Gastroesophageal sphincter (tissue), 4 donors: ENCODE measurements around the gene TNFAIP8. TPM values are rescaled to one million over a fixed set of nuclear protein-coding genes. Genes with fewer than 3 reads are reported as not detected.

Source experiments
- ATAC-seq: fragments of 150-250 bp; one replicate; pipeline ENCODE4 v1.9.1; 2016; ENCODE audit warnings: mild to moderate bottlenecking, moderate library complexity
- H3K27ac ChIP-seq, 4 donors: fragments of 200-600 bp; sonication (generic) in 3 of 4; 1 replicate in 3 of 4; 2 replicates in 1 of 4; pipeline ENCODE4 v1.5.1; 2016 to 2019
- H3K27me3 ChIP-seq: fragments of 200-600 bp; sonication (generic); one replicate; pipeline ENCODE4 v1.5.1; 2019
- H3K36me3 ChIP-seq, 2 donors: fragments of 200-600 bp; sonication (generic); one replicate each; pipeline ENCODE4 v1.5.1; 2019; ENCODE audit warnings: control low read depth in 1 of 2
- H3K4me1 ChIP-seq, 3 donors: fragments of 200-600 bp; sonication (generic); 1 replicate in 2 of 3; 2 replicates in 1 of 3; pipeline ENCODE4 v1.5.1; 2016 to 2019; ENCODE audit warnings: control low read depth in 2 of 3
- H3K4me3 ChIP-seq, 2 donors: fragments of 200-600 bp; sonication (generic); one replicate each; pipeline ENCODE4 v1.5.1; 2019; ENCODE audit warnings: mild to moderate bottlenecking in 1 of 2, moderate library complexity in 1 of 2
- H3K9me3 ChIP-seq, 3 donors: fragments of 200-600 bp; sonication (generic); one replicate each; pipeline ENCODE4 v1.5.1; 2017 to 2019; ENCODE audit warnings: control low read depth in 2 of 3
- EP300 ChIP-seq: sonication (generic); formaldehyde crosslinking; IDR thresholded peaks from one replicate; pipeline ENCODE4 v1.6.1; 2017; ENCODE audit warnings: antibody characterized with exemption, mild to moderate bottlenecking
- POLR2A ChIP-seq, 2 donors: fragments of 450-650 bp; IDR thresholded peaks; one replicate each; pipeline ENCODE4 v1.6.1; 2017; ENCODE audit warnings: antibody characterized with exemption in 2 of 2, mild to moderate bottlenecking in 2 of 2, moderate library complexity in 1 of 2
- POLR2AphosphoS5 ChIP-seq: sonication (generic); formaldehyde crosslinking; IDR thresholded peaks from one replicate; pipeline ENCODE4 v1.6.1; 2017; ENCODE audit warnings: antibody characterized with exemption
- WGBS, 2 donors: methylation state at CpG; one replicate each; pipeline ENCODE4 v1.1.5; 2018; ENCODE audit warnings: low coverage in 1 of 2; 5-methylcytosine and 5-hydroxymethylcytosine counted together
- total RNA-seq, 4 donors: library from RNA; depleted of rRNA; stranded (reverse); fragments of >200 nt; gene quantifications; one replicate each; pipeline ENCODE4 v1.1.0, GENCODE V29; 2016
- TF ChIP-seq, protein P1 (sequence below), 4 experiments: fragments of 200-600 bp in 2 of 4; fragments of 450-650 bp in 2 of 4; sonication (generic) in 1 of 4; IDR thresholded peaks; one replicate each; pipeline ENCODE4 v1.5.1; 2017 to 2019; ENCODE audit warnings: antibody characterized with exemption in 4 of 4, mild to moderate bottlenecking in 2 of 4, moderate library complexity in 2 of 4

The TNFAIP8 gene
- total RNA-seq, 4 donors from 2014 or later: 25.4 to 76.7 (median 31.6) TPM

GRCh38 chr5:119341452-119342349 is 14.1 kb upstream of the TNFAIP8 start:
- ATAC-seq: no peak

GRCh38 chr5:119342406-119342805 is 13.4 kb upstream of the TNFAIP8 start:
- WGBS, 2 donors: 75 to 88% methylated on average over 1 of the region's 1 CpG
- H3K27me3 ChIP-seq: no peaks in the 10 kb centered on the region
- no peaks in the 10 kb centered on the region for H3K36me3 ChIP-seq
- no peak overlapping the region for H3K27ac ChIP-seq
- H3K9me3 ChIP-seq: no peaks in the 10 kb centered on the region
- H3K4me3 ChIP-seq: no peak overlapping the region
- H3K4me1 ChIP-seq: peaks cover 0 to 28% (median 0%) of the 10 kb centered on the region in 3 donors
- TF ChIP-seq POLR2AphosphoS5: no peak
- TF ChIP-seq, protein P1, sequence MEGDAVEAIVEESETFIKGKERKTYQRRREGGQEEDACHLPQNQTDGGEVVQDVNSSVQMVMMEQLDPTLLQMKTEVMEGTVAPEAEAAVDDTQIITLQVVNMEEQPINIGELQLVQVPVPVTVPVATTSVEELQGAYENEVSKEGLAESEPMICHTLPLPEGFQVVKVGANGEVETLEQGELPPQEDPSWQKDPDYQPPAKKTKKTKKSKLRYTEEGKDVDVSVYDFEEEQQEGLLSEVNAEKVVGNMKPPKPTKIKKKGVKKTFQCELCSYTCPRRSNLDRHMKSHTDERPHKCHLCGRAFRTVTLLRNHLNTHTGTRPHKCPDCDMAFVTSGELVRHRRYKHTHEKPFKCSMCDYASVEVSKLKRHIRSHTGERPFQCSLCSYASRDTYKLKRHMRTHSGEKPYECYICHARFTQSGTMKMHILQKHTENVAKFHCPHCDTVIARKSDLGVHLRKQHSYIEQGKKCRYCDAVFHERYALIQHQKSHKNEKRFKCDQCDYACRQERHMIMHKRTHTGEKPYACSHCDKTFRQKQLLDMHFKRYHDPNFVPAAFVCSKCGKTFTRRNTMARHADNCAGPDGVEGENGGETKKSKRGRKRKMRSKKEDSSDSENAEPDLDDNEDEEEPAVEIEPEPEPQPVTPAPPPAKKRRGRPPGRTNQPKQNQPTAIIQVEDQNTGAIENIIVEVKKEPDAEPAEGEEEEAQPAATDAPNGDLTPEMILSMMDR (IDR thresholded peaks at IDR 0.05): no peak
- no peak for ATAC-seq

More at GRCh38 chr5:119341452-119342349, 14.1 kb upstream of the TNFAIP8 start:
- peaks cover 0 to 35% (median 0%) of the 10 kb centered on the region in 3 donors for H3K4me1 ChIP-seq
- WGBS, 2 donors: 83 to 87% methylated on average over 6 of the region's 6 CpGs
- H3K9me3 ChIP-seq: no peaks in the 10 kb centered on the region
- no peak overlapping the region for H3K4me3 ChIP-seq
- TF ChIP-seq POLR2A (IDR thresholded peaks at IDR 0.05) (no peak), EP300 (no peak), POLR2AphosphoS5 (no peak)
- TF ChIP-seq, protein P1 (IDR thresholded peaks at IDR 0.05): no peak
- no peaks in the 10 kb centered on the region for H3K27me3 ChIP-seq
- no peaks in the 10 kb centered on the region for H3K36me3 ChIP-seq
- H3K27ac ChIP-seq: no peak overlapping the region

GRCh38 chr5:119343052-119343451 is 12.8 kb upstream of the TNFAIP8 start:
- Histone ChIP-seq H3K4me3 (no peak overlapping the region), H3K9me3 (no peaks in the 10 kb centered on the region), H3K4me1 (peaks cover 0 to 22% (median 0%) of the 10 kb centered on the region in 3 donors), H3K36me3 (no peaks in the 10 kb centered on the region), H3K27me3 (no peaks in the 10 kb centered on the region), H3K27ac (no peak overlapping the region)
- no peak for TF ChIP-seq POLR2AphosphoS5
- TF ChIP-seq, protein P1 (IDR thresholded peaks at IDR 0.05): no peak
- no peak for TF ChIP-seq EP300
- TF ChIP-seq POLR2A (IDR thresholded peaks at IDR 0.05): no peak
- no peak for ATAC-seq
- 17 to 25% methylated on average over 6 of the region's 6 CpGs for WGBS, 2 donors

GRCh38 chr5:119343766-119344165 is 12.1 kb upstream of the TNFAIP8 start:
- no peak for ATAC-seq
- Histone ChIP-seq H3K9me3 (no peaks in the 10 kb centered on the region), H3K27ac (no peak overlapping the region)

More at GRCh38 chr5:119343766-119344165, 12.1 kb upstream of the TNFAIP8 start:
- TF ChIP-seq EP300 (no peak), POLR2AphosphoS5 (no peak), POLR2A (IDR thresholded peaks at IDR 0.05) (no peak)
- TF ChIP-seq, protein P1 (IDR thresholded peaks at IDR 0.05): no peak
- Histone ChIP-seq H3K27me3 (no peaks in the 10 kb centered on the region), H3K4me1 (peaks cover 0 to 18% (median 0%) of the 10 kb centered on the region in 3 donors), H3K36me3 (no peaks in the 10 kb centered on the region), H3K4me3 (no peak overlapping the region)
- 89 to 95% methylated on average over 3 of the region's 3 CpGs for WGBS, 2 donors
